ENCODE measurements around the gene CAND1.

CAND1 gene

DNA sequence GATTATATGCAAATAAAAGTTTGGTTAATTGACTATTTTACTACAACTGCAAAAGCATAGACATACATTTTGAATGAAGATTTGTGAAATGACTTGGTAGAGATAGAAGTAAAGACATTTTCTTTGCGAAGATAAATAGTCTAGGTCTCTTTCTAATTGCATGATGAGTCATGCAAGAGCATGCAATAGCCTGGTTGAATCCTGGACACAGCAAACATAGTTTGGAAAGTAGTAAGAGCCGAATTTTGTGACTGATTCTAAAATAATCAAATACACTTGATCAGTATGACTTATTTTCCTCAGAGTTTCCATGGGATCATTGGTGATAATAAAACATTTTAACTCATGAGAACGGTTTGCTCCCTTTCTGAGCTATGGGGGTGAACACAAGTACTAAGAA lies 27.7 kb upstream of the CAND1 start:
- Histone ChIP-seq H3K4me3 (ENCODE audit: low read depth, low read length) (no peak overlapping the region), H3K36me3 (no peaks in the 10 kb centered on the region), H3K4me1 (no peaks in the 10 kb centered on the region), H3K9me3 (no peaks in the 10 kb centered on the region), H3K27me3 (no peaks in the 10 kb centered on the region)
- DNase-seq = no peak
- TF ChIP-seq, protein P1, sequence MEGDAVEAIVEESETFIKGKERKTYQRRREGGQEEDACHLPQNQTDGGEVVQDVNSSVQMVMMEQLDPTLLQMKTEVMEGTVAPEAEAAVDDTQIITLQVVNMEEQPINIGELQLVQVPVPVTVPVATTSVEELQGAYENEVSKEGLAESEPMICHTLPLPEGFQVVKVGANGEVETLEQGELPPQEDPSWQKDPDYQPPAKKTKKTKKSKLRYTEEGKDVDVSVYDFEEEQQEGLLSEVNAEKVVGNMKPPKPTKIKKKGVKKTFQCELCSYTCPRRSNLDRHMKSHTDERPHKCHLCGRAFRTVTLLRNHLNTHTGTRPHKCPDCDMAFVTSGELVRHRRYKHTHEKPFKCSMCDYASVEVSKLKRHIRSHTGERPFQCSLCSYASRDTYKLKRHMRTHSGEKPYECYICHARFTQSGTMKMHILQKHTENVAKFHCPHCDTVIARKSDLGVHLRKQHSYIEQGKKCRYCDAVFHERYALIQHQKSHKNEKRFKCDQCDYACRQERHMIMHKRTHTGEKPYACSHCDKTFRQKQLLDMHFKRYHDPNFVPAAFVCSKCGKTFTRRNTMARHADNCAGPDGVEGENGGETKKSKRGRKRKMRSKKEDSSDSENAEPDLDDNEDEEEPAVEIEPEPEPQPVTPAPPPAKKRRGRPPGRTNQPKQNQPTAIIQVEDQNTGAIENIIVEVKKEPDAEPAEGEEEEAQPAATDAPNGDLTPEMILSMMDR (IDR thresholded peaks at IDR 0.05; ENCODE audit: low read depth, low read length) = no peak

DNA sequence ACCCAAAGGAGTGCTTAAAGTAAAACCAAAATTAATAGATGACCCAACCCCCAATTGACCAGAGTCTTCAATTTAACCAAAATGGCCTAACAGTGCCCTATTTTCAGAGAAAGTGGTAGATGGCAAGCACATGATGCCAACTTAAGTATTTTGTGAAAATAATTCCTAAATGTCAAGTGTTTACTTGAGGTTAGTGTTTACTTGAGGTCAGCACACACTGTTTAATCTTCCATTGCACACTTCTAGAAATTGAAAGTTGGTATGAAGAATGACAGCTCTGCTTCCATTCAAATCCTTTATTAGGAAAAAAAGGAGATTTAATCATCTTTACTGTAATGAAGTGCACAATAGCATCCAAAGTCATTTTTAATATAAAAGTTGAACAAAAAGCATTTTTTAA lies 25.9 kb upstream of the CAND1 start:
- DNase-seq = no peak
- Histone ChIP-seq H3K36me3 (no peaks in the 10 kb centered on the region), H3K9me3 (no peaks in the 10 kb centered on the region), H3K27me3 (no peaks in the 10 kb centered on the region), H3K4me3 (ENCODE audit: low read depth, low read length) (no peak overlapping the region), H3K4me1 (no peaks in the 10 kb centered on the region)
- TF ChIP-seq, protein P1 (IDR thresholded peaks at IDR 0.05; ENCODE audit: low read depth, low read length) = no peak

DNA sequence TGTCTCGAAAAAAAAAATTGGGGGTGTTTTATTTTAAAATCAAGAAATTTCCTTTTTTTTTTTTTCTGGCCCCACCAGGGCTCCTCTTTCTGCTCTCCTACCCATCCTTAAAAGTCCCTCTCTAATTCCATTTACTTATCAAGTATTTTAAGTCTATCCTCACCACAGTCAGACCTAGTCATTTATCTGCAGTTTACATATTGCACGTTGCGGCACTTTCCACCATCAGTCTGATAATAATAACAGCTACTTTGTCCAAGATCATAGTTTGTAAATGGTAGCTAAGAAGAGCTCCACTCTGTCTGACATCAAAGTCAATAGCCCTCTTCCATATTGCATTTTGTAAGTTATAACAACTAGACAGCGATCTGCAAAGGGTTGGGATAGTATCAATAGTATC lies 23.6 kb upstream of the CAND1 start:
- no peaks in the 10 kb centered on the region for H3K27me3 ChIP-seq
- TF ChIP-seq, protein P1 (IDR thresholded peaks at IDR 0.05; ENCODE audit: low read depth, low read length) = no peak
- no peaks in the 10 kb centered on the region for H3K36me3 ChIP-seq
- no peaks in the 10 kb centered on the region for H3K4me1 ChIP-seq
- H3K9me3 ChIP-seq = no peaks in the 10 kb centered on the region
- H3K4me3 ChIP-seq (ENCODE audit: low read depth, low read length) = no peak overlapping the region
- DNase-seq = no peak

DNA sequence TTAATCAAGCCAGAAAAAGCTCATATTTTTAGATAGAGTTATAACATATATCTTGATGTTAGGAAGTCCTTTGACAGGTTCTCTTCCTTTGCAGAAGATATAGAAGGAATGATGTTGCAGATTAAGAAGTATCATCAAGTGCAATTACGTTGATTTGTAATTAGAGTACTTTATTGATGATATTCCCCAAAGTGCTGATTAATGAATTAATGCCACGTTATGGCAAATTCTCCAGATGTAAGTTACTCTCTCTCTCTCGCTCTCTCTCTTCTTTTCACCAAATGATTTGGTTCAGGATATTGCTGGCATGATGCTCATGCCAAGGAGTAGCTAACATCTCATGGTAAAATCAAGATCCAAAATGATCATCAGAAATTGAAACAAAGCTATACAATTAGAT lies 18.1 kb upstream of the CAND1 start:
- H3K27me3 ChIP-seq = no peaks in the 10 kb centered on the region; the same call in 1 of the 2 replicates
- no peaks in the 10 kb centered on the region for H3K4me1 ChIP-seq
- no peak for DNase-seq
- TF ChIP-seq, protein P1 (IDR thresholded peaks at IDR 0.05; ENCODE audit: low read depth, low read length) = no peak
- H3K9me3 ChIP-seq = no peaks in the 10 kb centered on the region
- H3K36me3 ChIP-seq = no peaks in the 10 kb centered on the region
- H3K4me3 ChIP-seq (ENCODE audit: low read depth, low read length) = no peak overlapping the region

DNA sequence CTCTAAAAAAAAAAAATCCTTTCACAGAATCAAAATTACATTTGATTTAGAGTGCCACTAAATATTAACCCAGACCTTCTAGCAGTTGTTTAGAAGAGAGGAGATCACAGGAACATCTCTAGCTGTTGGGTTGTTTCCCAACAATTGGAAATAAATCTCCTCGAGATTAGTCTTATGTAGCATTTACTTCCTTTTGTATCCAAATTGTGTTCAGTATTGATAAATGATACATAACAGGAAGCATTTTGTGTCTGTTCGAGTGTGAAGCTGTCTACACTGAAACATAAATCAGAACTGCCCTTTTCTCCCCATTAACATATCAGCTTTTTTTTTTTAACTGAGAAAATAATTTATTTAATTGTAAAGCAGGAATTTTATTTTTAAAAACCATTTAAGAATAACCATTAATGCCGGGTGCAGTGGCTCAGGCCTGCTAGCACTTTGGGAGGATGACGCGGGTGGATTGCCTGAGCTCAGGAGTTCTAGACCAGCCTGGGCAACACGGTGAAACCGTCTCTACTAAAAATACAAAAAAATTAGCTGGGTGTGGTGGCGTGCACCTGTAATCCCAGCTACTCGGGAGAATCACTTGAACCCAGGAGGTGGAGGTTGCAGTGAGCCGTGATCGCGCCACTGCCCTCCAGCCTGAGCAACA lies 14.7 kb upstream of the CAND1 start:
- TF ChIP-seq, protein P1 (IDR thresholded peaks at IDR 0.05; ENCODE audit: low read depth, low read length) = no peak
- Histone ChIP-seq H3K9me3 (no peaks in the 10 kb centered on the region), H3K27me3 (no peaks in the 10 kb centered on the region; the same call in 1 of the 2 replicates), H3K4me3 (ENCODE audit: low read depth, low read length) (no peak overlapping the region), H3K4me1 (no peaks in the 10 kb centered on the region), H3K36me3 (no peaks in the 10 kb centered on the region)
- no peak for DNase-seq

DNA sequence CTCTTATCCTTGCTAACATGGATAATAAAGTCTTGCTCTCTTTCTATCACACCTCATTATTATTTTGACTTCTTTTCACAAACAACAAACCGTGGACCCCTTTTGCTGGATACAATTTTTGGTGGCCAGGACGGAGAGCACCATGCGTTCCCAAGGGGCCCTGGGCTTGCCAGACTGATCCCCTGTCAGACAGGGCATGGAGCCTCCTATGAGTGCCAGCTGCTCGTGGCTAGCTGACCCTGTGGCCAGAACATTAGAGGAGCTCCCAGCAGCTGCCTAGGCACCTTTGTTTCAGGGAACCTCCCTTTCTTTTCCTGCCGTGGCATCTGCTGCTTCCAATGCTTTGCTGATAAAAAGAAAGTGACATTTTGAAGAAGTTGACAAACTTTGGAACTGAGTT lies 12.5 kb upstream of the CAND1 start:
- TF ChIP-seq, protein P1 (IDR thresholded peaks at IDR 0.05; ENCODE audit: low read depth, low read length) = no peak
- Histone ChIP-seq H3K9me3 (no peaks in the 10 kb centered on the region), H3K4me3 (ENCODE audit: low read depth, low read length) (no peak overlapping the region), H3K4me1 (no peaks in the 10 kb centered on the region), H3K36me3 (no peaks in the 10 kb centered on the region), H3K27me3 (no peaks in the 10 kb centered on the region; the same call in 1 of the 2 replicates)
- no peak for DNase-seq

All from BE2C (cell line).